ENCODE data around the gene CCDC8. TPM values are rescaled to one million over a fixed set of nuclear protein-coding genes. Genes with fewer than 3 reads are reported as not detected.

The CCDC8 gene
- total and polyA plus RNA-seq, 9 donors = 63.9 to 95.3 (median 78.9) TPM

- Histone ChIP-seq H3K36me3 (ENCODE audit: control insufficient read depth, insufficient read depth, low read length) (no peaks in the 10 kb centered on the region), H3K4me3 (ENCODE audit: low read length) (no peak overlapping the region), H3K27me3 (ENCODE audit: control insufficient read depth, insufficient read depth, low read length) (no peaks in the 10 kb centered on the region), H3K9me3 (replicated peaks; ENCODE audit: control insufficient read depth, low read depth, low read length) (no peaks in the 10 kb centered on the region), H3K27ac (ENCODE audit: low read length) (peak overlapping the region; percentile 59), H3K4me1 (ENCODE audit: control insufficient read depth, insufficient read depth, low read length) (peaks cover 19% of the 10 kb centered on the region)
- DNase-seq = no peak
- 33% methylated on average over 5 of the region's 10 CpGs for WGBS (ENCODE audit: insufficient coverage)
These were observed 18.5 kb upstream of the CCDC8 start for GRCh38 chr19:46431824-46432223.

DNA sequence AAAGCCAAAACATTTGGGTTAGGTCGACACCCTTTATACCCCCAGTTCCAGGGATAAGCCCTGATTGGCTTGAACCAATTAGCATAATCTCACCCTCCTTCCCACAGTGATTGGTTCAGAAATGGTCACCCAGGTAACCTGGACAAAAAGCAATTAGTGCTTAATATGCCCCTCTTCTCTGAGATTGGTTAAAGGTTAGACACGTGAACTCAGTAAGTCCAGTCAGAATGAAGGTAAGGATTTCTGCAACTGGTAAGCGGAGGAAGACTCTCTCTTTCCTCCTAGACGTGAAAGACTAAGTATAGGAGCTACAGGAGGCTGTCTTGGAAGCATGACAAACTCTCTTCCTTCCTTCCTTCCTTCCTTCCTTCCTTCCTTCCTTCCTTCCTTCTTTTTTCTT, 16.6 kb upstream of the CCDC8 start:
- Histone ChIP-seq H3K9me3 (replicated peaks; ENCODE audit: control insufficient read depth, low read depth, low read length) (no peaks in the 10 kb centered on the region), H3K36me3 (ENCODE audit: control insufficient read depth, insufficient read depth, low read length) (no peaks in the 10 kb centered on the region), H3K4me3 (ENCODE audit: low read length) (no peak overlapping the region), H3K27me3 (ENCODE audit: control insufficient read depth, insufficient read depth, low read length) (no peaks in the 10 kb centered on the region), H3K27ac (ENCODE audit: low read length) (no peak overlapping the region), H3K4me1 (ENCODE audit: control insufficient read depth, insufficient read depth, low read length) (peaks cover 25% of the 10 kb centered on the region)
- WGBS (ENCODE audit: insufficient coverage) = 91% methylated on average over 1 of the region's 4 CpGs
- no peak for DNase-seq

DNA sequence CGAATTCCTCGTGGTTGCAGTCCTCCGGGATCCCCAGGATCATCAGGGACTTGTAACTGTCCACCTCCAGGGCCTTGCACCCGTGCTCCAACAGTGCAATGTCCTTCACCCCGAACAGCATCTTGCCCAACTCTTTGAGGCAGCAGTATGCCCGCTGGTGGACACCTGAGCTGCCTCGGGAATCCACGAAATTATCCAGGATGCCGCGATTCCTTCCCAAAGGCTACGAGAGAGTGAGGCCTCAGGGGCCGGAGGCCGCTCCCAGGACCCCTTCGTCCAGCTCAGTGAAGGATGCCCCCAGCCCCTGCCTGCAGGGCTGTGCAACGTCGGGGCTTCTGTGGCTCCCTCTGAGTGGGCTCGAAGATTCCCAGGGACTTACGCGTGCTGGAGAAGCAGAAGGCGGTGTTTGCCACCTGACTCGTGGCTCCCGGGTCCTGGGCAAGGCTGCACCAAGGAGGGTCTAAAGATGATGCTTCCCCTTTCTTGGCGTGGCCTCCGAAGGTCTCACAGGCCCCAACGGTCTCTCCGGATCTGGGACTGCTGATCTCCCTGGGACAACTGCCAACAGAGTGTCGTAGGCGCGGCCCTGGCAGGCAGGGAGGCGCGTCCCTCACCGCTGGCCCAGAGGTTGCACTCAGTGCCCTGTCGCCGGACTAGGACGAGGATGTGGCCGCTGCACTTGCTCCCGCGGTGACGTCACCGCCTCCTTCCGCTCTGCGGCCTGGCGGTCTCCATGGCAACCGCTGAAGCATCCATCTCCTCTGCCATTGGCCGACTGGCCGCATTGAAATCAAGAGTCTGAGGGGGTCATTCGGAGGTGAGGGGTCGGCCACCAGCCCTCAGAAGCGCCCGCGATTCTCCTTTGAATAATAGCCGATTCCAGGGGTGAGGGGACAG, 15.1 kb upstream of the CCDC8 start, which contains the start of gene PNMA8C:
TSS of gene PNMA8C (minus strand) at position 698 of the 897 bp plus-strand sequence. CDS start at position 121, 577 bp downstream.
- Histone ChIP-seq H3K4me1 (ENCODE audit: control insufficient read depth, insufficient read depth, low read length) (peaks cover 25% of the 10 kb centered on the region), H3K9me3 (replicated peaks; ENCODE audit: control insufficient read depth, low read depth, low read length) (no peaks in the 10 kb centered on the region), H3K27me3 (ENCODE audit: control insufficient read depth, insufficient read depth, low read length) (no peaks in the 10 kb centered on the region), H3K27ac (ENCODE audit: low read length) (no peak within 1 kb of the TSS), H3K36me3 (ENCODE audit: control insufficient read depth, insufficient read depth, low read length) (no peaks in the 10 kb centered on the region), H3K4me3 (ENCODE audit: low read length) (peak within 1 kb of the TSS; percentile 33)
- DNase-seq = peak; percentile 86
- WGBS (ENCODE audit: insufficient coverage) = 22% methylated on average over 50 of the region's 52 CpGs

DNA sequence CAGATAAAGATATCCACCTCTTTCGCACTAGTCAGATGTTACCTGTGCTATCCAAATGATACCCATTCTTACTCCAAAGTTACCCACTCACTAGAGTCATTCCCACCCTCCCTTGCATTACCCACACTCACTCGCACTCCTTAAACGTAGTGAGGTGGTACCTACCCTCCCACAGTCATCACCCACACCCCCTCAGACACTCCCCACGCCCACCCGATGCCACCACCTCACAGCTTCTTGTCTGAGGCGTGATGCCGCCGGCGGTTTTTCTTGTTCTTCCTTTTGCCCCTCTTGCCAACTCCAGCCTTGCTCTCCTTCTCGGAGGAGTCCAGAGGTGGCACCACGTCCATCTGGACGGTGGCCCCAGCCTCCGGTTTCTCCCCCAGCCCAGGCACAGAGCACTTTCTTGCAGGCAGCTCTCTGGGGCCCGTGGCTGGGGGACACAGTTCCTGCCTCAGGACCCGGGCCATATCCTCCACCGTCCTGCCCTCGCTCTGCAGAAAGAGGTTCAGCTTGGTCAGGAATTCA, 14.2 kb upstream of the CCDC8 start:
- Histone ChIP-seq H3K27ac (ENCODE audit: low read length) (no peak overlapping the region), H3K36me3 (ENCODE audit: control insufficient read depth, insufficient read depth, low read length) (no peaks in the 10 kb centered on the region), H3K4me3 (ENCODE audit: low read length) (no peak overlapping the region), H3K9me3 (replicated peaks; ENCODE audit: control insufficient read depth, low read depth, low read length) (no peaks in the 10 kb centered on the region), H3K27me3 (ENCODE audit: control insufficient read depth, insufficient read depth, low read length) (no peaks in the 10 kb centered on the region), H3K4me1 (ENCODE audit: control insufficient read depth, insufficient read depth, low read length) (peaks cover 25% of the 10 kb centered on the region)
- WGBS (ENCODE audit: insufficient coverage) = 82% methylated on average over 17 of the region's 17 CpGs
- no peak for DNase-seq

- WGBS (ENCODE audit: insufficient coverage) = 2% methylated on average over 25 of the region's 32 CpGs
These were observed 13.3 kb upstream of the CCDC8 start for GRCh38 chr19:46426506-46427162.

DNA sequence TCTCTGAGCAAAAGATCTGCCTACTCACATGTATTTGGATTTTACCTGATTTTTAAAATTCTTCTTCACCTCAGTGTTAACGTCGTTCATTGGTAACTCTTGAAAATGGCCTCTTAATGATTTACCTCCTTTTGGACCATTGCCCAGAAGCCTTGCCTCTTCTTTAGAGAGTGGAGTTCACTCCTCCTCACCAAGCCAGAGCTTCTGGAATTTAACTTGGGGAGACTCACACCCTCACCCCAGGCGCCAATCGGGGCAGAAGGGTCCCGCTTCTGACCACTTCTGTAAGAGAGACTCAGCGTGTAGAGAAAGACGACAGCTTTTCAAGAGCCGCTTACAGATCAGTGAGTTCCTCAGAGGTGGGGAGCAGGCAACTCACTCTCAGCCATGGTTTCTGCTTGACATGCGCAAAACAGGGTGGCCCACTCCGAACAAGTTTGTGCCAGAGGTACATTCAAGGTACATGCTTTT, 12.7 kb upstream of the CCDC8 start:
- Histone ChIP-seq H3K9me3 (replicated peaks; ENCODE audit: control insufficient read depth, low read depth, low read length) (no peaks in the 10 kb centered on the region), H3K4me1 (ENCODE audit: control insufficient read depth, insufficient read depth, low read length) (peaks cover 21% of the 10 kb centered on the region), H3K27ac (ENCODE audit: low read length) (peak overlapping the region; percentile 79), H3K36me3 (ENCODE audit: control insufficient read depth, insufficient read depth, low read length) (no peaks in the 10 kb centered on the region), H3K4me3 (ENCODE audit: low read length) (peak overlapping the region; percentile 83), H3K27me3 (ENCODE audit: control insufficient read depth, insufficient read depth, low read length) (no peaks in the 10 kb centered on the region)
- DNase-seq = no peak
- WGBS (ENCODE audit: insufficient coverage) = 0% methylated on average over 8 of the region's 10 CpGs

More at GRCh38 chr19:46426506-46427162, 13.3 kb upstream of the CCDC8 start:
- Histone ChIP-seq H3K36me3 (ENCODE audit: control insufficient read depth, insufficient read depth, low read length) (no peaks in the 10 kb centered on the region), H3K27ac (ENCODE audit: low read length) (peak overlapping the region; percentile 79), H3K9me3 (replicated peaks; ENCODE audit: control insufficient read depth, low read depth, low read length) (no peaks in the 10 kb centered on the region), H3K27me3 (ENCODE audit: control insufficient read depth, insufficient read depth, low read length) (no peaks in the 10 kb centered on the region), H3K4me3 (ENCODE audit: low read length) (peak overlapping the region; percentile 83), H3K4me1 (ENCODE audit: control insufficient read depth, insufficient read depth, low read length) (peaks cover 24% of the 10 kb centered on the region)
- DNase-seq = peak; percentile 89

DNA sequence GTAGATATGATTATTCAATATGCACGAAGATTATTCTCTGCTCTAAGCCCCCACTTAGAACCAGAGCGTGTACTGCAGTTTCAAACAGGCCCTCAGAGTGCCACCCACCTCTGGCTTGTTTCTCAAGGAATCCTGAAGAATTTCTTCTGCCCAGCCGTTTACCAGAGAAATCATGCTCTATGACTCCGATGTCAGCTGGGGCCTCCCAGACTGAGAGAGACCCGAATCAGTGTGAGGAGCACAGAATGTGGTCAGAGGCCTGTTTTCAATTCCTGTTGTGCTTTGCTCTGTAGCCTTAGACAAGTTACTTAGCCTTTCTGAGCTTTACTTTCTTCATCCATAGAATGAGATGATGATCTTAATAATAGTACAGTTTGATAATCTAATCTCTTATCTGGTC, 9.8 kb upstream of the CCDC8 start:
- no peak for DNase-seq
- Histone ChIP-seq H3K4me1 (ENCODE audit: control insufficient read depth, insufficient read depth, low read length) (peaks cover 15% of the 10 kb centered on the region), H3K4me3 (ENCODE audit: low read length) (no peak overlapping the region), H3K27me3 (ENCODE audit: control insufficient read depth, insufficient read depth, low read length) (no peaks in the 10 kb centered on the region), H3K9me3 (replicated peaks; ENCODE audit: control insufficient read depth, low read depth, low read length) (no peaks in the 10 kb centered on the region), H3K27ac (ENCODE audit: low read length) (no peak overlapping the region), H3K36me3 (ENCODE audit: control insufficient read depth, insufficient read depth, low read length) (no peaks in the 10 kb centered on the region)
- 100% methylated on average over 1 of the region's 5 CpGs for WGBS (ENCODE audit: insufficient coverage)

GRCh38 chr19:46422344-46422743, 9.0 kb upstream of the CCDC8 start:
- no peaks in the 10 kb centered on the region for H3K9me3 ChIP-seq (replicated peaks; ENCODE audit: control insufficient read depth, low read depth, low read length)
- no peaks in the 10 kb centered on the region for H3K36me3 ChIP-seq (ENCODE audit: control insufficient read depth, insufficient read depth, low read length)
- H3K27me3 ChIP-seq (ENCODE audit: control insufficient read depth, insufficient read depth, low read length) = no peaks in the 10 kb centered on the region
- 55% methylated on average over 2 of the region's 2 CpGs for WGBS (ENCODE audit: insufficient coverage)
- no peak overlapping the region for H3K27ac ChIP-seq (ENCODE audit: low read length)
- DNase-seq = no peak
- H3K4me1 ChIP-seq (ENCODE audit: control insufficient read depth, insufficient read depth, low read length) = peaks cover 10% of the 10 kb centered on the region
- H3K4me3 ChIP-seq (ENCODE audit: low read length) = no peak overlapping the region

GRCh38 chr19:46420056-46420455, 6.7 kb upstream of the CCDC8 start:
- DNase-seq = no peak
- WGBS (ENCODE audit: insufficient coverage) = 76% methylated on average over 5 of the region's 7 CpGs
- Histone ChIP-seq H3K27me3 (ENCODE audit: control insufficient read depth, insufficient read depth, low read length) (no peaks in the 10 kb centered on the region), H3K27ac (ENCODE audit: low read length) (no peak overlapping the region), H3K4me1 (ENCODE audit: control insufficient read depth, insufficient read depth, low read length) (peaks cover 17% of the 10 kb centered on the region), H3K4me3 (ENCODE audit: low read length) (no peak overlapping the region), H3K36me3 (ENCODE audit: control insufficient read depth, insufficient read depth, low read length) (no peaks in the 10 kb centered on the region), H3K9me3 (replicated peaks; ENCODE audit: control insufficient read depth, low read depth, low read length) (no peaks in the 10 kb centered on the region)

All from muscle of leg (tissue), 11 donors.